Measurements from ENCODE around the gene VWA3B.
"Not testable (repeated sequence)": the region's sequence is repeated elsewhere in the genome, so short reads cannot be mapped to it uniquely, and the experiment has no call there.

VWA3B gene

DNA sequence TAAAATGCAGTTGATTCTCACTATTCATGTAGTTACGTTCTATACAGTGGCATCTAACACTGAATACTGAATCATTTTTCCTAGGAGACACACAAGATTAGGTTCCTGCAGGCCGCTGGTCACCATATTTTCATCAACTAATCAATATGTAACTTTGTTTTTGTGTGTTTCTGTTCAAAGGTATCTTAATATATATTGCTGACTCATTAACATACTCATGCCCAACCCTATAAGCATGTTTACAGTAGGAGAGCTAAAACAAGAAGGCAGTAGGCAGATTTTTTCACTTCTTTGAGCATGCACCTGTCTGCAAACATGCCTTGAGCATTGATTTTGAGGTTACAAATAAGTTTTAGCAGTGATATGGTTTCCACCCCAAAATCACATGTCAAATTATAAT, 229.0 kb downstream of the VWA3B start:
- Histone ChIP-seq H3K9me3 (ENCODE audit: insufficient read depth, low read depth, low read length) (peaks cover 4% of the 10 kb centered on the region; the same call in 1 of the 2 replicates), H3K4me1 (ENCODE audit: insufficient read depth, low read length, poor library complexity, severe bottlenecking) (no peaks in the 10 kb centered on the region), H3K79me2 (ENCODE audit: insufficient read depth, low read length) (no peaks in the 10 kb centered on the region), H2AFZ (ENCODE audit: low read length) (no peak overlapping the region), H3K36me3 (ENCODE audit: insufficient read depth, low read length) (no peaks in the 10 kb centered on the region), H3K4me3 (ENCODE audit: low read length, poor library complexity, severe bottlenecking) (no peak overlapping the region), H3F3A (ENCODE audit: low read depth) (no peaks in the 10 kb centered on the region), H3K4me2 (ENCODE audit: low read depth, low read length, poor library complexity, severe bottlenecking) (no peak overlapping the region), H3K27me3 (ENCODE audit: insufficient read depth, low read length, poor library complexity, severe bottlenecking) (no peaks in the 10 kb centered on the region), H4K20me1 (ENCODE audit: insufficient read depth, low read length, poor library complexity, severe bottlenecking) (no peaks in the 10 kb centered on the region), H3K9ac (ENCODE audit: low read depth, low read length, poor library complexity, severe bottlenecking) (no peak overlapping the region), H3K9me2 (replicated peaks; ENCODE audit: low read depth, low read length) (no peaks in the 10 kb centered on the region)
- TF ChIP-seq, protein P1, sequence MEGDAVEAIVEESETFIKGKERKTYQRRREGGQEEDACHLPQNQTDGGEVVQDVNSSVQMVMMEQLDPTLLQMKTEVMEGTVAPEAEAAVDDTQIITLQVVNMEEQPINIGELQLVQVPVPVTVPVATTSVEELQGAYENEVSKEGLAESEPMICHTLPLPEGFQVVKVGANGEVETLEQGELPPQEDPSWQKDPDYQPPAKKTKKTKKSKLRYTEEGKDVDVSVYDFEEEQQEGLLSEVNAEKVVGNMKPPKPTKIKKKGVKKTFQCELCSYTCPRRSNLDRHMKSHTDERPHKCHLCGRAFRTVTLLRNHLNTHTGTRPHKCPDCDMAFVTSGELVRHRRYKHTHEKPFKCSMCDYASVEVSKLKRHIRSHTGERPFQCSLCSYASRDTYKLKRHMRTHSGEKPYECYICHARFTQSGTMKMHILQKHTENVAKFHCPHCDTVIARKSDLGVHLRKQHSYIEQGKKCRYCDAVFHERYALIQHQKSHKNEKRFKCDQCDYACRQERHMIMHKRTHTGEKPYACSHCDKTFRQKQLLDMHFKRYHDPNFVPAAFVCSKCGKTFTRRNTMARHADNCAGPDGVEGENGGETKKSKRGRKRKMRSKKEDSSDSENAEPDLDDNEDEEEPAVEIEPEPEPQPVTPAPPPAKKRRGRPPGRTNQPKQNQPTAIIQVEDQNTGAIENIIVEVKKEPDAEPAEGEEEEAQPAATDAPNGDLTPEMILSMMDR (conservative IDR thresholded peaks at IDR 0.05; ENCODE audit: low read length): no peak
- no peak for TF ChIP-seq EZH2phosphoT487 (IDR thresholded peaks at IDR 0.05; ENCODE audit: borderline replicate concordance)

DNA sequence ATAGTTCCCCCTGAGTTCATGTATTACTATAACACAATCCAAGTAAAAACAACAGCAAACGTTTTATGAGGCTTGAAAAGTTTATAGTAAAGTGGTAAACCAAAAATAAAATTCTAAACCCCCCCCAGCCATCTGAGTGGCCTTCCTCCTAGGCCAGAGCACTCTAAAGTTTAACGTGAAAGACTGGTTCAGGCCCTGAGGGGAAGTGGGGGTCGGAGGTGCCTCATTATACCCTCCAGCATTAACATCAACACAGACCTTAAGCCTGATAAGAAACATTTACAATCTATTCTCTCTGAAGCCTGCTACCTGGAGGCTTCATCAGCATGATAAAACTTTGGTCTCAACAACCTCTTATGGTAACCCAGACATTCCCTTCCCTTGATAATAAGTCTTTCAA, 230.2 kb downstream of the VWA3B start:
- H3K79me2 ChIP-seq (ENCODE audit: insufficient read depth, low read length): no peaks in the 10 kb centered on the region
- H2AFZ ChIP-seq (ENCODE audit: low read length): no peak overlapping the region
- no peaks in the 10 kb centered on the region for H3K36me3 ChIP-seq (ENCODE audit: insufficient read depth, low read length)
- no peaks in the 10 kb centered on the region for H3K4me1 ChIP-seq (ENCODE audit: insufficient read depth, low read length, poor library complexity, severe bottlenecking)
- no peak overlapping the region for H3K9ac ChIP-seq (ENCODE audit: low read depth, low read length, poor library complexity, severe bottlenecking)
- no peaks in the 10 kb centered on the region for H3K27me3 ChIP-seq (ENCODE audit: insufficient read depth, low read length, poor library complexity, severe bottlenecking)
- H3K4me2 ChIP-seq (ENCODE audit: low read depth, low read length, poor library complexity, severe bottlenecking): no peak overlapping the region
- no peaks in the 10 kb centered on the region for H3F3A ChIP-seq (ENCODE audit: low read depth)
- peaks cover 5% of the 10 kb centered on the region; the same call in 1 of the 2 replicates for H3K9me3 ChIP-seq (ENCODE audit: insufficient read depth, low read depth, low read length)
- H3K9me2 ChIP-seq (replicated peaks; ENCODE audit: low read depth, low read length): no peaks in the 10 kb centered on the region
- H3K4me3 ChIP-seq (ENCODE audit: low read length, poor library complexity, severe bottlenecking): no peak overlapping the region
- TF ChIP-seq, protein P1 (conservative IDR thresholded peaks at IDR 0.05; ENCODE audit: low read length): no peak
- no peak for TF ChIP-seq EZH2phosphoT487 (IDR thresholded peaks at IDR 0.05; ENCODE audit: borderline replicate concordance)
- no peaks in the 10 kb centered on the region for H4K20me1 ChIP-seq (ENCODE audit: insufficient read depth, low read length, poor library complexity, severe bottlenecking)

DNA sequence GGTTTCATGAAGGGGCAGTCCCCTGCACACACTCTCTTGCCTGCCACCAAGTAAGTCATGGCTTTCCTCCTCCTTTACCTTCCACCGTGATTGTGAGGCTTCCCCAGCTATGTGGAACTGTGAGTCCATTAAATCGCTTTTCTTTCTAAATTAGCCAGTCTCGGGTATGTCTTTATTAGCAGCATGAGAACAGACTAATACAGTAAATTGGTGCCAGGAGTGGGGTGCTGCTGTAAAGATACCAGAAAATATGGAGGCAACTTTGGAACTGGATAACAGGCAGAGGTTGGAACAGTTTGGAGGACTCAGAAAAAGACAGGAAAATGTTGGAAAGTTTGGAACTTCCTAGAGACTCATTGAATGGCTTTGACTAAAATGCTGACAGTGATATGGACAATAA, 233.2 kb downstream of the VWA3B start:
- H2AFZ ChIP-seq (ENCODE audit: low read length); H3K36me3 ChIP-seq (ENCODE audit: insufficient read depth, low read length); H3K9ac ChIP-seq (ENCODE audit: low read depth, low read length, poor library complexity, severe bottlenecking); H3K4me3 ChIP-seq (ENCODE audit: low read length, poor library complexity, severe bottlenecking); H4K20me1 ChIP-seq (ENCODE audit: insufficient read depth, low read length, poor library complexity, severe bottlenecking); H3K9me2 ChIP-seq (replicated peaks; ENCODE audit: low read depth, low read length); H3K4me1 ChIP-seq (ENCODE audit: insufficient read depth, low read length, poor library complexity, severe bottlenecking); H3K27me3 ChIP-seq (ENCODE audit: insufficient read depth, low read length, poor library complexity, severe bottlenecking); H3F3A ChIP-seq (ENCODE audit: low read depth); H3K9me3 ChIP-seq (ENCODE audit: insufficient read depth, low read depth, low read length); H3K79me2 ChIP-seq (ENCODE audit: insufficient read depth, low read length); H3K4me2 ChIP-seq (ENCODE audit: low read depth, low read length, poor library complexity, severe bottlenecking): not testable (repeated sequence)

DNA sequence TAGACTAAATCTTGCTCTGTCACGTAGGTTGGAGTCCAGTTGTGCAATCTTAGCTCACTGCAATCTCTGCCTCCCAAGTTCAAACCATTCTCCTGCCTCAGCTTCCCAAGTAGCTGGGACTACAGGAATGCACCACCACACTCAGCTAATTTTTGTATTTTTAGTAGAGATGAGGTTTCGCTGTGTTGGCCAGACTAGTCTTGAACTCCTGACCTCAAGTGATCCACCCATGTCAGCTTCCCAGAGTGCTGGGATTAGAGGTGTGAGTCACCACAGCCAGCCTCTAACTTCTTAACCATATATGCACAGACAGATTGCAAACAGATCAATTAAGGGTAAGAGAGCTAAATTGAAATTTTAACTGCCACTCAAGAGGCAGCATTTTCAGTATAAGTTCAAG, 237.2 kb downstream of the VWA3B start:
- Histone ChIP-seq H3K4me1 (ENCODE audit: insufficient read depth, low read length, poor library complexity, severe bottlenecking) (no peaks in the 10 kb centered on the region), H3K27me3 (ENCODE audit: insufficient read depth, low read length, poor library complexity, severe bottlenecking) (no peaks in the 10 kb centered on the region), H3K36me3 (ENCODE audit: insufficient read depth, low read length) (no peaks in the 10 kb centered on the region), H4K20me1 (ENCODE audit: insufficient read depth, low read length, poor library complexity, severe bottlenecking) (no peaks in the 10 kb centered on the region), H3K4me3 (ENCODE audit: low read length, poor library complexity, severe bottlenecking) (no peak overlapping the region), H3K4me2 (ENCODE audit: low read depth, low read length, poor library complexity, severe bottlenecking) (no peak overlapping the region), H3K79me2 (ENCODE audit: insufficient read depth, low read length) (no peaks in the 10 kb centered on the region), H3K9me2 (replicated peaks; ENCODE audit: low read depth, low read length) (no peaks in the 10 kb centered on the region), H3K9ac (ENCODE audit: low read depth, low read length, poor library complexity, severe bottlenecking) (no peak overlapping the region), H2AFZ (ENCODE audit: low read length) (no peak overlapping the region), H3F3A (ENCODE audit: low read depth) (no peaks in the 10 kb centered on the region), H3K9me3 (ENCODE audit: insufficient read depth, low read depth, low read length) (peaks cover 5% of the 10 kb centered on the region; the same call in 1 of the 2 replicates)
- TF ChIP-seq, protein P1 (conservative IDR thresholded peaks at IDR 0.05; ENCODE audit: low read length): no peak
- no peak for TF ChIP-seq EZH2phosphoT487 (IDR thresholded peaks at IDR 0.05; ENCODE audit: borderline replicate concordance)
